K562 (cell line): ENCODE measurements around the gene MCM7. TPM values are rescaled to one million over a fixed set of nuclear protein-coding genes. Genes with fewer than 3 reads are reported as not detected.

ENCODE experiments used
- HDGF ChIP-seq: fragments of 450-650 bp; IDR thresholded peaks from 2 replicates; pipeline ENCODE4 v1.6.1; 2016
- KDM4B ChIP-seq, 2 experiments: fragments of 450-650 bp in 1 of 2; sonication (generic) in 1 of 2; IDR thresholded peaks; 2 replicates each; pipeline ENCODE4 v1.6.1; 2016 to 2017; ENCODE audit warnings: borderline replicate concordance in 2 of 2, antibody characterized with exemption in 1 of 2, low read depth in 1 of 2, mild to moderate bottlenecking in 1 of 2
- KLF6 ChIP-seq: fragments of 250-450 bp; sonication (Bioruptor Pico); IDR thresholded peaks from 2 replicates; pipeline ENCODE4 v1.4.0; 2020; ENCODE audit warnings: mild to moderate bottlenecking, moderate library complexity, borderline replicate concordance
- MBD2 ChIP-seq: sonication (generic); IDR thresholded peaks from 2 replicates; pipeline ENCODE4 v1.6.1; 2016; ENCODE audit warnings: low read depth, borderline replicate concordance
- MED1 ChIP-seq: sonication (generic); formaldehyde crosslinking; IDR thresholded peaks from 2 replicates; pipeline ENCODE4 v1.8.1; 2023; ENCODE audit warnings: missing genetic modification reagents, borderline replicate concordance
- POU5F1 ChIP-seq: fragments of 150-350 bp; IDR thresholded peaks from 2 replicates; pipeline ENCODE4 v1.6.1; 2014; ENCODE audit warnings: borderline replicate concordance, low read length, low read depth, mild to moderate bottlenecking; ENCODE audit not compliant: partially characterized antibody
- SREBF2 ChIP-seq: sonication (generic); formaldehyde crosslinking; IDR thresholded peaks from 2 replicates; pipeline ENCODE4 v1.4.0; 2020; ENCODE audit warnings: mild to moderate bottlenecking, missing genetic modification reagents
- SRSF7 ChIP-seq: fragments of 200-400 bp; formaldehyde crosslinking; optimal IDR thresholded peaks from 2 replicates; pipeline ENCODE3; 2017; ENCODE audit warnings: mild to moderate bottlenecking, low read depth, low read length
- TCF7 ChIP-seq: sonication (generic); IDR thresholded peaks from 2 replicates; pipeline ENCODE4 v1.6.1; 2016; ENCODE audit warnings: antibody characterized with exemption, borderline replicate concordance
- ZFP36 ChIP-seq: fragments of 150-350 bp; IDR thresholded peaks from 2 replicates; pipeline ENCODE4 v1.6.1; 2018; ENCODE audit warnings: low read length, low read depth; ENCODE audit not compliant: partially characterized antibody
- ZNF140 ChIP-seq: fragments of 250-450 bp; sonication (Bioruptor Pico); IDR thresholded peaks from 2 replicates; pipeline ENCODE4 v1.8.0; 2021; ENCODE audit warnings: moderate library complexity, mild to moderate bottlenecking, inconsistent platforms
- ZNF232 ChIP-seq: sonication (generic); formaldehyde crosslinking; IDR thresholded peaks from 2 replicates; pipeline ENCODE4 v1.8.0; 2022; ENCODE audit warnings: mild to moderate bottlenecking, missing genetic modification reagents
- ZNF41 ChIP-seq: fragments of 250-450 bp; sonication (Bioruptor Pico); conservative IDR thresholded peaks from 2 replicates; pipeline ENCODE4 v1.4.0; 2020; ENCODE audit warnings: mild to moderate bottlenecking
- polyA plus RNA-seq, 8 experiments: library from polyadenylated mRNA; depleted of rRNA in 4 of 8; stranded (reverse) in 5 of 8; unstranded in 3 of 8; fragments of >200 nt; fragmentation: Nextera tagmentation in 2 of 8; fragmentation: Illumina TruSeq in 1 of 8; extraction: Ambion mirVana in 2 of 8; extraction: Trizol in 1 of 8; gene quantifications; 2 replicates each; pipeline versions ENCODE4 v1.2.1 to v1.2.3, GENCODE V29; 2011 to 2014; ENCODE audit warnings: inconsistent platforms in 1 of 8, missing spikeins in 1 of 8
- total RNA-seq, 7 experiments: library from RNA; depleted of rRNA in 6 of 7; stranded (reverse); fragments of >200 nt in 6 of 7; fragmentation: Illumina TruSeq in 2 of 7; extraction: Trizol in 2 of 7; gene quantifications; 2 replicates each; pipeline versions ENCODE4 v1.2.1 to v1.2.3, GENCODE V29; 2011 to 2021; ENCODE audit warnings: low replicate concordance in 1 of 7
- TF ChIP-seq, protein P1 (sequence below), 2 experiments: fragments of 450-650 bp; formaldehyde crosslinking in 1 of 2; IDR thresholded peaks; 2 replicates each; pipeline versions ENCODE4 v1.4.0 to v1.6.1; 2014 to 2020; ENCODE audit warnings: mild to moderate bottlenecking in 2 of 2, borderline replicate concordance in 1 of 2, low read depth in 1 of 2
- TF ChIP-seq, protein P2 (sequence below): fragments of 450-650 bp; formaldehyde crosslinking; IDR thresholded peaks from 2 replicates; pipeline ENCODE4 v1.4.0; 2020; ENCODE audit warnings: mild to moderate bottlenecking
- TF ChIP-seq, protein P3 (sequence below): fragments of 200-400 bp; formaldehyde crosslinking; IDR thresholded peaks from 2 replicates; pipeline ENCODE4 v1.6.1; 2017; ENCODE audit warnings: mild to moderate bottlenecking, low read depth, low read length, moderate library complexity

MCM7 gene
- total and polyA plus RNA-seq, 9 of the 15 experiments (the other 6 are each of a cell fraction or from before 2014, with no cell fraction given): 329 to 856 (median 437) TPM

DNA sequence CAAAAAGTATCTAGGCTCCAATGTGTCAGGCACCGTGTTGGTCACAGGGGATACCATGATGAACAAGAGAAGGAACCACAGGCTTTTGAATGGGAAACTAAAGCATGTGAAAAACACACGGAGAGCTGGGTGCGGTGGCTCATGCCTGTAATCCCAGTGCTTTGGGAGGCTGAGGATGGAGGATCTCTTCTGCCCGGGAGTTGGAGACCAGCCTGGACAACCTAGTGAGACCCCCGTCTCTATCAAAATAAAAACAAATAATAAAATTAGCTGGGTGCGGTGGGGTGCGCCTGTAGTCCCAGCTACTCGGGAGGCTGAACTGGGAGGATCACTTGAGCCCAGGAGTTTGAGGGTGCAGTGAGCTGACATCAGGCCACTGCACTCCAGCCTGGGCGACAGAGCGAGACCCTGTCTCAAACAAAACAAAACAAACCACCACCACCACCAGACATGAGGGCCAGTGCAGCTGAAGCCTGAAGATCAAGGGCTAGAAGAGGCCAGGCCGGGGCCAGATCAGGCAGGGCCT, 13.0 kb downstream of the MCM7 start (continued):
- TF ChIP-seq KDM4B (IDR thresholded peaks at IDR 0.05; ENCODE audit: borderline replicate concordance in 2 of 2, low read depth in 1 of 2) (no peak), KLF6 (CRISPR knock-in tag) (no peak), TCF7 (no peak), MBD2 (no peak), ZNF232 (CRISPR knock-in tag) (no peak), SRSF7 (no peak), ZNF41 (CRISPR knock-in tag) (no peak), ZFP36 (no peak), ZNF140 (no peak), SREBF2 (CRISPR knock-in tag) (0 out of 2 replicates have a peak, but pooled peaks have one; percentile 29), MED1 (CRISPR knock-in tag) (no peak), HDGF (peak; percentile 65; the same call in 1 of the 2 replicates), POU5F1 (no peak)
- TF ChIP-seq, protein P1, sequence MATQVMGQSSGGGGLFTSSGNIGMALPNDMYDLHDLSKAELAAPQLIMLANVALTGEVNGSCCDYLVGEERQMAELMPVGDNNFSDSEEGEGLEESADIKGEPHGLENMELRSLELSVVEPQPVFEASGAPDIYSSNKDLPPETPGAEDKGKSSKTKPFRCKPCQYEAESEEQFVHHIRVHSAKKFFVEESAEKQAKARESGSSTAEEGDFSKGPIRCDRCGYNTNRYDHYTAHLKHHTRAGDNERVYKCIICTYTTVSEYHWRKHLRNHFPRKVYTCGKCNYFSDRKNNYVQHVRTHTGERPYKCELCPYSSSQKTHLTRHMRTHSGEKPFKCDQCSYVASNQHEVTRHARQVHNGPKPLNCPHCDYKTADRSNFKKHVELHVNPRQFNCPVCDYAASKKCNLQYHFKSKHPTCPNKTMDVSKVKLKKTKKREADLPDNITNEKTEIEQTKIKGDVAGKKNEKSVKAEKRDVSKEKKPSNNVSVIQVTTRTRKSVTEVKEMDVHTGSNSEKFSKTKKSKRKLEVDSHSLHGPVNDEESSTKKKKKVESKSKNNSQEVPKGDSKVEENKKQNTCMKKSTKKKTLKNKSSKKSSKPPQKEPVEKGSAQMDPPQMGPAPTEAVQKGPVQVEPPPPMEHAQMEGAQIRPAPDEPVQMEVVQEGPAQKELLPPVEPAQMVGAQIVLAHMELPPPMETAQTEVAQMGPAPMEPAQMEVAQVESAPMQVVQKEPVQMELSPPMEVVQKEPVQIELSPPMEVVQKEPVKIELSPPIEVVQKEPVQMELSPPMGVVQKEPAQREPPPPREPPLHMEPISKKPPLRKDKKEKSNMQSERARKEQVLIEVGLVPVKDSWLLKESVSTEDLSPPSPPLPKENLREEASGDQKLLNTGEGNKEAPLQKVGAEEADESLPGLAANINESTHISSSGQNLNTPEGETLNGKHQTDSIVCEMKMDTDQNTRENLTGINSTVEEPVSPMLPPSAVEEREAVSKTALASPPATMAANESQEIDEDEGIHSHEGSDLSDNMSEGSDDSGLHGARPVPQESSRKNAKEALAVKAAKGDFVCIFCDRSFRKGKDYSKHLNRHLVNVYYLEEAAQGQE (IDR thresholded peaks at IDR 0.05; ENCODE audit: borderline replicate concordance): peak; percentile 28; the same call in 1 of the 2 replicates
- TF ChIP-seq, protein P1 (CRISPR knock-in tag; IDR thresholded peaks at IDR 0.05; ENCODE audit: low read depth): no peak
- TF ChIP-seq, protein P2, sequence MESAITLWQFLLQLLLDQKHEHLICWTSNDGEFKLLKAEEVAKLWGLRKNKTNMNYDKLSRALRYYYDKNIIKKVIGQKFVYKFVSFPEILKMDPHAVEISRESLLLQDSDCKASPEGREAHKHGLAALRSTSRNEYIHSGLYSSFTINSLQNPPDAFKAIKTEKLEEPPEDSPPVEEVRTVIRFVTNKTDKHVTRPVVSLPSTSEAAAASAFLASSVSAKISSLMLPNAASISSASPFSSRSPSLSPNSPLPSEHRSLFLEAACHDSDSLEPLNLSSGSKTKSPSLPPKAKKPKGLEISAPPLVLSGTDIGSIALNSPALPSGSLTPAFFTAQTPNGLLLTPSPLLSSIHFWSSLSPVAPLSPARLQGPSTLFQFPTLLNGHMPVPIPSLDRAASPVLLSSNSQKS (CRISPR knock-in tag): no peak
- TF ChIP-seq, protein P3, sequence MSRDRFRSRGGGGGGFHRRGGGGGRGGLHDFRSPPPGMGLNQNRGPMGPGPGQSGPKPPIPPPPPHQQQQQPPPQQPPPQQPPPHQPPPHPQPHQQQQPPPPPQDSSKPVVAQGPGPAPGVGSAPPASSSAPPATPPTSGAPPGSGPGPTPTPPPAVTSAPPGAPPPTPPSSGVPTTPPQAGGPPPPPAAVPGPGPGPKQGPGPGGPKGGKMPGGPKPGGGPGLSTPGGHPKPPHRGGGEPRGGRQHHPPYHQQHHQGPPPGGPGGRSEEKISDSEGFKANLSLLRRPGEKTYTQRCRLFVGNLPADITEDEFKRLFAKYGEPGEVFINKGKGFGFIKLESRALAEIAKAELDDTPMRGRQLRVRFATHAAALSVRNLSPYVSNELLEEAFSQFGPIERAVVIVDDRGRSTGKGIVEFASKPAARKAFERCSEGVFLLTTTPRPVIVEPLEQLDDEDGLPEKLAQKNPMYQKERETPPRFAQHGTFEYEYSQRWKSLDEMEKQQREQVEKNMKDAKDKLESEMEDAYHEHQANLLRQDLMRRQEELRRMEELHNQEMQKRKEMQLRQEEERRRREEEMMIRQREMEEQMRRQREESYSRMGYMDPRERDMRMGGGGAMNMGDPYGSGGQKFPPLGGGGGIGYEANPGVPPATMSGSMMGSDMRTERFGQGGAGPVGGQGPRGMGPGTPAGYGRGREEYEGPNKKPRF: no peak
